Activated CD4-positive, alpha-beta T cell treated with anti-CD3 and anti-CD28 coated beads, Interleukin-2, amount 50 U/mL, for 4 hours (primary cell): ENCODE results near the gene DDX51.
"Not testable (repeated sequence)": the region's sequence is repeated elsewhere in the genome, so short reads cannot be mapped to it uniquely, and the experiment has no call there.

Experiments used
- DNase-seq, 2 experiments: peaks; one replicate each; pipeline ENCODE4 v3.0.0-alpha.2; 2020

The DDX51 gene

GRCh38 chr12:132111654-132112304 lies 32.3 kb downstream of the DDX51 start:
- no peak for DNase-seq

GRCh38 chr12:132110677-132111076 lies 33.4 kb downstream of the DDX51 start:
- no peak for DNase-seq

GRCh38 chr12:132109741-132110140 lies 34.4 kb downstream of the DDX51 start:
- no peak for DNase-seq

GRCh38 chr12:132108211-132108832 lies 35.8 kb downstream of the DDX51 start:
- no peak for DNase-seq

GRCh38 chr12:132106921-132107320 lies 37.2 kb downstream of the DDX51 start:
- no peak for DNase-seq

- DNase-seq = no peak
These were observed 38.7 kb downstream of the DDX51 start for GRCh38 chr12:132105467-132105866.

- DNase-seq = no peak
These were observed 40.4 kb downstream of the DDX51 start for GRCh38 chr12:132103542-132104308.

- DNase-seq = not testable (repeated sequence)
These were observed 41.0 kb downstream of the DDX51 start for GRCh38 chr12:132103072-132103471.

- DNase-seq = no peak
These were observed 41.8 kb downstream of the DDX51 start for GRCh38 chr12:132102297-132102696.

- no peak for DNase-seq
These were observed 43.6 kb downstream of the DDX51 start for GRCh38 chr12:132100306-132101065.

- DNase-seq = no peak
These were observed 44.4 kb downstream of the DDX51 start for GRCh38 chr12:132099739-132100138.

- DNase-seq = no peak
These were observed 48.4 kb downstream of the DDX51 start for GRCh38 chr12:132095520-132096409.

GRCh38 chr12:132094269-132094891 lies 49.7 kb downstream of the DDX51 start:
- DNase-seq = no peak

GRCh38 chr12:132089407-132089910 lies 54.7 kb downstream of the DDX51 start:
- DNase-seq = no peak
